DND-41 (cell line): ENCODE results near the gene RHOF.

Source experiments
- EZH2 ChIP-seq: IDR thresholded peaks from 3 replicates; pipeline ENCODE4 v1.6.1; 2012; ENCODE audit warnings: borderline replicate concordance, low read depth, mild to moderate bottlenecking, moderate library complexity, low read length, inconsistent platforms; ENCODE audit not compliant: severe bottlenecking
- TF ChIP-seq, protein P1 (sequence below): IDR thresholded peaks from 2 replicates; pipeline ENCODE4 v1.5.1; 2012; ENCODE audit warnings: borderline replicate concordance, low read length, moderate library complexity, mild to moderate bottlenecking; ENCODE audit not compliant: poor library complexity, severe bottlenecking; ENCODE audit errors: extremely low read depth

DNA sequence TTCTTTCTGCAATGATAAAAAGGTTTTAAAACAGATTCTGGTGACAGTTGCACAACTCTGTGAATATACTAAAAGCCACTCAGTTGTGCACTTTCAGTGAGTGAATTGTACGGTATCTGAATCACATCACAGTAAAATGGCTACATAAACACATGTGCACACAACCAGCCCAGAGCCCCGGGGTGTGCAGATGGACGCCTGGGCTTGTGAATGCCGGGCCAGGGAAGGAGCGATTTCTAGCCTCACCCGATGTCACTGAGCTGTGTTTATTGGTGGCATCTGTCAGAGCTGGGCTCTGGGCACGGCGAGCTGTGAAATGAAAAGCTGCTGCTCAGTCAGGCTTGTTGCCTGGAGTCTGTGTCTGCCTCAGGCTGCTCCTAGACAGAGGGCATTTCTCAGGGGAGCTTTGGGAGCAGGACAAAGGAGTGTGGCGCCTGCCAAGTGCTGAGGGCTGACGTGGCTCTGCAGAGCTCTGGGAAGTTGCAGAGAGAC is 25.9 kb downstream of the RHOF start:
- TF ChIP-seq, protein P1, sequence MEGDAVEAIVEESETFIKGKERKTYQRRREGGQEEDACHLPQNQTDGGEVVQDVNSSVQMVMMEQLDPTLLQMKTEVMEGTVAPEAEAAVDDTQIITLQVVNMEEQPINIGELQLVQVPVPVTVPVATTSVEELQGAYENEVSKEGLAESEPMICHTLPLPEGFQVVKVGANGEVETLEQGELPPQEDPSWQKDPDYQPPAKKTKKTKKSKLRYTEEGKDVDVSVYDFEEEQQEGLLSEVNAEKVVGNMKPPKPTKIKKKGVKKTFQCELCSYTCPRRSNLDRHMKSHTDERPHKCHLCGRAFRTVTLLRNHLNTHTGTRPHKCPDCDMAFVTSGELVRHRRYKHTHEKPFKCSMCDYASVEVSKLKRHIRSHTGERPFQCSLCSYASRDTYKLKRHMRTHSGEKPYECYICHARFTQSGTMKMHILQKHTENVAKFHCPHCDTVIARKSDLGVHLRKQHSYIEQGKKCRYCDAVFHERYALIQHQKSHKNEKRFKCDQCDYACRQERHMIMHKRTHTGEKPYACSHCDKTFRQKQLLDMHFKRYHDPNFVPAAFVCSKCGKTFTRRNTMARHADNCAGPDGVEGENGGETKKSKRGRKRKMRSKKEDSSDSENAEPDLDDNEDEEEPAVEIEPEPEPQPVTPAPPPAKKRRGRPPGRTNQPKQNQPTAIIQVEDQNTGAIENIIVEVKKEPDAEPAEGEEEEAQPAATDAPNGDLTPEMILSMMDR = no peak
- no peak for TF ChIP-seq EZH2
